Measurements from ENCODE around the gene CDK19. TPM values are rescaled to one million over a fixed set of nuclear protein-coding genes. Genes with fewer than 3 reads are reported as not detected.

Gene CDK19
- total RNA-seq, 1 experiment from 2014 or later = 36.8 TPM

GRCh38 chr6:110778333-110778732 lies 36.9 kb downstream of the CDK19 start:
- intact Hi-C loops (cut with micrococcal nuclease; ENCODE audit: unreplicated experiment) = no loop called here
- DNase-seq = no peak
- H3K4me1 ChIP-seq (replicated peaks; ENCODE audit: insufficient read depth) = no peaks in the 10 kb centered on the region
- peaks cover 3% of the 10 kb centered on the region; the same call in 1 of the 2 replicates for H4K20me1 ChIP-seq (ENCODE audit: insufficient read depth)
- POLR2A ChIA-PET (ENCODE audit: unreplicated experiment) = no interaction called here
- no TSS peak for BruUV-seq (replicated peaks)
- no peak overlapping the region for H3K27ac ChIP-seq
- TF ChIP-seq CTCF (conservative IDR thresholded peaks at IDR 0.05) (no peak), EZH2 (IDR thresholded peaks at IDR 0.05; ENCODE audit: low read depth) (no peak)
- no peaks in the 10 kb centered on the region for H3K36me3 ChIP-seq (ENCODE audit: low read depth)
- H3F3A ChIP-seq (ENCODE audit: insufficient read depth, low read depth) = no peaks in the 10 kb centered on the region
- no peaks in the 10 kb centered on the region for H3K27me3 ChIP-seq (ENCODE audit: insufficient read depth, low read depth)
- H3K9me3 ChIP-seq (ENCODE audit: insufficient read depth, low read depth) = no peaks in the 10 kb centered on the region
- no peak overlapping the region for H3K4me3 ChIP-seq
- H3K4me2 ChIP-seq = no peak overlapping the region
- H3K79me2 ChIP-seq (ENCODE audit: low read depth) = peaks cover 3% of the 10 kb centered on the region; the same call in 1 of the 2 replicates
- no peak overlapping the region for H2AFZ ChIP-seq
- H3K9me2 ChIP-seq (ENCODE audit: insufficient read depth) = no peaks in the 10 kb centered on the region
- CTCF ChIA-PET = no interaction called here

GRCh38 chr6:110777636-110778035 lies 37.6 kb downstream of the CDK19 start:
- BruUV-seq (replicated peaks) = no TSS peak
- Histone ChIP-seq H3K36me3 (ENCODE audit: low read depth) (no peaks in the 10 kb centered on the region), H3K9me2 (ENCODE audit: insufficient read depth) (no peaks in the 10 kb centered on the region), H3K27ac (no peak overlapping the region), H3K79me2 (ENCODE audit: low read depth) (peaks cover 3% of the 10 kb centered on the region; the same call in 1 of the 2 replicates), H3F3A (ENCODE audit: insufficient read depth, low read depth) (no peaks in the 10 kb centered on the region), H3K4me2 (no peak overlapping the region), H3K4me1 (replicated peaks; ENCODE audit: insufficient read depth) (no peaks in the 10 kb centered on the region), H4K20me1 (ENCODE audit: insufficient read depth) (peaks cover 3% of the 10 kb centered on the region; the same call in 1 of the 2 replicates), H2AFZ (no peak overlapping the region), H3K4me3 (no peak overlapping the region), H3K9me3 (ENCODE audit: insufficient read depth, low read depth) (no peaks in the 10 kb centered on the region), H3K27me3 (ENCODE audit: insufficient read depth, low read depth) (no peaks in the 10 kb centered on the region)
- CTCF ChIA-PET = no interaction called here
- POLR2A ChIA-PET (ENCODE audit: unreplicated experiment) = no interaction called here
- no peak for DNase-seq
- intact Hi-C loops (cut with micrococcal nuclease; ENCODE audit: unreplicated experiment) = no loop called here
- no peak for TF ChIP-seq EZH2 (IDR thresholded peaks at IDR 0.05; ENCODE audit: low read depth)
- no peak for TF ChIP-seq CTCF (conservative IDR thresholded peaks at IDR 0.05)

- BruUV-seq (replicated peaks) = no TSS peak
- Histone ChIP-seq H3K9me3 (ENCODE audit: insufficient read depth, low read depth) (no peaks in the 10 kb centered on the region), H4K20me1 (ENCODE audit: insufficient read depth) (no peaks in the 10 kb centered on the region; the same call in 1 of the 2 replicates), H3K36me3 (ENCODE audit: low read depth) (no peaks in the 10 kb centered on the region), H3K27me3 (ENCODE audit: insufficient read depth, low read depth) (no peaks in the 10 kb centered on the region), H3K4me3 (no peak overlapping the region), H3K27ac (no peak overlapping the region), H3K4me2 (no peak overlapping the region), H3K4me1 (replicated peaks; ENCODE audit: insufficient read depth) (no peaks in the 10 kb centered on the region), H3K9me2 (ENCODE audit: insufficient read depth) (no peaks in the 10 kb centered on the region), H3K79me2 (ENCODE audit: low read depth) (peaks cover 3% of the 10 kb centered on the region; the same call in 1 of the 2 replicates), H2AFZ (no peak overlapping the region), H3F3A (ENCODE audit: insufficient read depth, low read depth) (no peaks in the 10 kb centered on the region)
- POLR2A ChIA-PET (ENCODE audit: unreplicated experiment) = interaction anchor here (0.6 kb wide), 1 partner anchor 98 kb away, joined by 4 read pairs; the partner anchor contains the start of gene AMD1
- CTCF ChIA-PET = interaction anchor here (0.6 kb wide), 1 partner anchor 129 kb away, joined by 3 read pairs; no protein-coding TSS in a partner anchor
- DNase-seq = no peak
- TF ChIP-seq EZH2 (IDR thresholded peaks at IDR 0.05; ENCODE audit: low read depth) (no peak), CTCF (conservative IDR thresholded peaks at IDR 0.05) (no peak)
- intact Hi-C loops (cut with micrococcal nuclease; ENCODE audit: unreplicated experiment) = no loop called here
Observed at GRCh38 chr6:110776413-110776812, 38.9 kb downstream of the CDK19 start.

All from PC-9 (cell line).